GM12878 (cell line): ENCODE data around the gene TJAP1. TPM values are rescaled to one million over a fixed set of nuclear protein-coding genes. Genes with fewer than 3 reads are reported as not detected.

Experiments used
- ATAC-seq: fragments of 200-7000 bp; cut with Tn5 transposase; 3 replicates; pipeline ENCODE4 v1.9.1; 2020; ENCODE audit warnings: mild to moderate bottlenecking, moderate library complexity
- BruUV-seq: library from RNA; stranded (reverse); fragments of 400-500 nt; replicated peaks from 2 replicates; lab custom pipeline; 2021; lab: Mats Ljungman, UMichigan
- CTCF ChIA-PET: fragments of 300-600 bp; sonication (Branson Sonifier 250); formaldehyde crosslinking; extraction: SDS; loops from one replicate; lab custom pipeline; 2021; ENCODE audit warnings: inconsistent platforms; lab: Yijun Ruan, JAX
- POLR2A ChIA-PET: fragments of 350-600 bp; formaldehyde crosslinking; extraction: SDS; loops from one replicate; lab custom pipeline; 2021; ENCODE audit warnings: inconsistent platforms; lab: Charles Lee
- RAD21 ChIA-PET: fragments of 300-600 bp; sonication (Branson Sonifier 250); formaldehyde crosslinking; loops from one replicate; lab custom pipeline; 2023; ENCODE audit warnings: antibody characterized with exemption; ENCODE audit not compliant: unreplicated experiment; lab: Charles Lee
- SMC1A ChIA-PET: fragments of 300-600 bp; sonication (Branson Sonifier 250); formaldehyde crosslinking; loops from one replicate; lab custom pipeline; 2023; ENCODE audit not compliant: unreplicated experiment, uncharacterized antibody; lab: Charles Lee
- DNase-seq: peaks from one replicate; pipeline ENCODE4 v3.0.0-alpha.2; 2011; ENCODE audit warnings: low read depth, low spot score
- FAIRE-seq: peaks from 3 replicates; lab custom pipeline; 2011; peaks lifted over from hg19 to GRCh38; lab: Jason Lieb, UNC
- H2AFZ ChIP-seq: 2 replicates; pipeline ENCODE4 v1.6.0; 2011; ENCODE audit warnings: low read depth, low read length, control low read depth; ENCODE audit not compliant: control insufficient read depth
- H3K27ac ChIP-seq: 2 replicates; pipeline ENCODE4 v1.5.1; 2011; ENCODE audit warnings: control low read depth; ENCODE audit not compliant: control insufficient read depth, insufficient read depth
- H3K27me3 ChIP-seq, 2 experiments: replicated peaks in 1 of 2; 2 replicates each; pipeline versions ENCODE4 v1.6.0 to v1.6.1; 2011; ENCODE audit warnings: low read length in 1 of 2; ENCODE audit not compliant: control insufficient read depth in 2 of 2, insufficient read depth in 2 of 2
- H3K36me3 ChIP-seq, 2 experiments: 2 replicates each; pipeline ENCODE4 v1.5.1; 2011; ENCODE audit warnings: low read length in 1 of 2; ENCODE audit not compliant: control insufficient read depth in 2 of 2, insufficient read depth in 2 of 2
- H3K4me1 ChIP-seq: 2 replicates; pipeline ENCODE4 v1.6.1; 2011; ENCODE audit warnings: mild to moderate bottlenecking, low read length, moderate library complexity, mixed read lengths; ENCODE audit not compliant: control insufficient read depth, insufficient read depth
- H3K4me2 ChIP-seq: 2 replicates; pipeline ENCODE4 v1.6.0; 2011; ENCODE audit warnings: control low read depth; ENCODE audit not compliant: control insufficient read depth, insufficient read depth
- H3K4me3 ChIP-seq: fragments of 200-600 bp; sonication (generic); 2 replicates; pipeline ENCODE4 v1.5.1; 2016
- H3K79me2 ChIP-seq: 2 replicates; pipeline ENCODE4 v1.6.0; 2011; ENCODE audit warnings: low read length; ENCODE audit not compliant: control insufficient read depth, insufficient read depth
- H3K9ac ChIP-seq: 2 replicates; pipeline ENCODE4 v1.8.0; 2011; ENCODE audit warnings: low read length, control low read depth, mixed read lengths; ENCODE audit not compliant: control insufficient read depth, insufficient read depth
- H3K9me3 ChIP-seq: replicated peaks from 3 replicates; pipeline ENCODE4 v1.5.1; 2011; ENCODE audit warnings: mild to moderate bottlenecking, low read length; ENCODE audit not compliant: control insufficient read depth, insufficient read depth
- H4K20me1 ChIP-seq: 2 replicates; pipeline ENCODE4 v1.6.0; 2011; ENCODE audit not compliant: control insufficient read depth, insufficient read depth
- CREM ChIP-seq: IDR thresholded peaks from 2 replicates; pipeline ENCODE4 v1.6.1; 2014; ENCODE audit warnings: antibody characterized with exemption, low read depth
- ELK1 ChIP-seq: IDR thresholded peaks from 2 replicates; pipeline ENCODE4 v1.6.1; 2012; ENCODE audit warnings: low read depth, low read length, improper control_type of control experiment
- JUNB ChIP-seq: IDR thresholded peaks from 2 replicates; pipeline ENCODE4 v1.6.1; 2016; ENCODE audit warnings: antibody characterized with exemption, mild to moderate bottlenecking
- MLLT1 ChIP-seq: fragments of 450-650 bp; IDR thresholded peaks from 2 replicates; pipeline ENCODE4 v1.6.1; 2016; ENCODE audit warnings: mild to moderate bottlenecking
- NFYA ChIP-seq: IDR thresholded peaks from 2 replicates; pipeline ENCODE4 v1.6.1; 2011; ENCODE audit warnings: low read depth, mild to moderate bottlenecking, low read length, improper control_type of control experiment, borderline replicate concordance
- NFYB ChIP-seq: IDR thresholded peaks from 2 replicates; pipeline ENCODE4 v1.6.1; 2011; ENCODE audit warnings: low read depth, mild to moderate bottlenecking, low read length, improper control_type of control experiment, moderate library complexity; ENCODE audit not compliant: insufficient read depth
- PRDM15 ChIP-seq: fragments of 450-650 bp; formaldehyde crosslinking; IDR thresholded peaks from 2 replicates; pipeline ENCODE4 v1.4.0; 2020; ENCODE audit warnings: mild to moderate bottlenecking, moderate library complexity
- SIX5 ChIP-seq: IDR thresholded peaks from 2 replicates; pipeline ENCODE4 v1.6.1; 2011; ENCODE audit warnings: mild to moderate bottlenecking, low read depth, low read length, moderate library complexity; ENCODE audit not compliant: severe bottlenecking
- SMAD5 ChIP-seq: IDR thresholded peaks from 2 replicates; pipeline ENCODE4 v1.6.1; 2016; ENCODE audit warnings: antibody characterized with exemption, low read depth
- ZNF207 ChIP-seq: fragments of 450-650 bp; IDR thresholded peaks from 2 replicates; pipeline ENCODE4 v1.6.1; 2014; ENCODE audit warnings: antibody characterized with exemption, mild to moderate bottlenecking, borderline replicate concordance
- WGBS: methylation state at CpG from one replicate; pipeline ENCODE4 v1.1.6; 2016; ENCODE audit warnings: low lambda C conversion rate; ENCODE audit not compliant: insufficient replicate concordance, insufficient coverage; ENCODE audit errors: missing lambda C conversion rate; 5-methylcytosine and 5-hydroxymethylcytosine counted together
- in situ Hi-C: fragments of 300-500 bp; cut with MboI; formaldehyde crosslinking; loops from 9 replicates; pipeline ENCODE4 v1.14.3; 2018; ENCODE audit warnings: mixed read lengths
- intact Hi-C: fragments of 100-400 bp; cut with micrococcal nuclease; formaldehyde crosslinking; loops from one replicate; pipeline ENCODE4 v1.14.2; 2022; ENCODE audit not compliant: unreplicated experiment
- polyA plus RNA-seq, 11 experiments: library from polyadenylated mRNA; depleted of rRNA in 4 of 11; unstranded in 6 of 11; stranded (reverse) in 5 of 11; fragments of >200 nt; fragmentation: Nextera tagmentation in 4 of 11; fragmentation: Illumina TruSeq in 1 of 11; extraction: Ambion mirVana in 4 of 11; extraction: Trizol in 1 of 11; gene quantifications; 1 replicate in 1 of 11; 2 replicates in 10 of 11; pipeline versions ENCODE4 v1.2.1 to v1.2.3, GENCODE V29; 2011 to 2016; ENCODE audit warnings: inconsistent platforms in 2 of 11, missing spikeins in 2 of 11, low read depth in 1 of 11
- total RNA-seq, 4 experiments: library from RNA; depleted of rRNA in 3 of 4; stranded (reverse); fragments of >200 nt in 3 of 4; fragmentation: Illumina TruSeq in 1 of 4; extraction: Trizol in 1 of 4; gene quantifications; 2 replicates each; pipeline versions ENCODE4 v1.2.1 to v1.2.3, GENCODE V29; 2013 to 2021

TJAP1 gene
- total and polyA plus RNA-seq, 10 of the 15 experiments (the other 5 are each of a cell fraction or from before 2014, with no cell fraction given) = 0.11 to 22.6 (median 12.8) TPM

GRCh38 chr6:43444582-43444981 is 32.8 kb upstream of the TJAP1 start:
- POLR2A ChIA-PET = interaction anchor here (0.6 kb wide), 1 partner anchor 422 kb away, joined by 6 read pairs; no protein-coding TSS in a partner anchor
- Histone ChIP-seq H3K27me3 (no peaks in the 10 kb centered on the region), H3K79me2 (no peaks in the 10 kb centered on the region), H3K9ac (no peak overlapping the region), H3K36me3 (peaks cover 1 to 3% of the 10 kb centered on the region in 2 experiments; a peak in 3 of 4 replicates)
- FAIRE-seq = no peak
- SMC1A ChIA-PET = no interaction called here
- RAD21 ChIA-PET = no interaction called here
- no peak for TF ChIP-seq JUNB
- no peak for TF ChIP-seq ELK1
- TF ChIP-seq NFYB = no peak
- no peak for TF ChIP-seq PRDM15 (CRISPR knock-in tag)
- TF ChIP-seq ZNF207 = no peak
- TF ChIP-seq NFYA = no peak
- no peak for TF ChIP-seq MLLT1
- no peak for TF ChIP-seq SIX5
- no peak for TF ChIP-seq CREM
- TF ChIP-seq SMAD5 = no peak
- TF ChIP-seq, all 136 proteins: peak for 0
- H3K4me3 ChIP-seq = no peak overlapping the region
- whole genome bisulfite sequencing = 98% methylated on average over 8 of the region's 8 CpGs
- no peak overlapping the region for H2AFZ ChIP-seq
- no peaks in the 10 kb centered on the region for H3K4me1 ChIP-seq
- intact Hi-C loops = no loop called here
- in situ Hi-C loops = no loop called here
- H3K9me3 ChIP-seq = no peaks in the 10 kb centered on the region
- H3K4me2 ChIP-seq = no peak overlapping the region
- BruUV-seq = no TSS peak
- H3K27ac ChIP-seq = no peak overlapping the region
- no peaks in the 10 kb centered on the region; the same call in 1 of the 2 replicates for H4K20me1 ChIP-seq
- DNase-seq (no peak), ATAC-seq (no peak)
- CTCF ChIA-PET = interaction anchor here (0.7 to 2.2 kb wide), 4 partner anchors 62 to 216 kb away, joined by 3 to 8 read pairs (median 4); partner anchors contain the start of gene DNPH1
